Tibial artery (tissue), 4 donors: ENCODE results near the gene SPTAN1.

Source experiments
- DNase-seq, 2 donors: peaks; one replicate each; pipeline ENCODE4 v3.0.0-alpha.2; 2019
- H3K27ac ChIP-seq, 2 donors: fragments of 200-600 bp; sonication (generic) in 1 of 2; 1 replicate in 1 of 2; 2 replicates in 1 of 2; pipeline ENCODE4 v1.5.1; 2018 to 2019; ENCODE audit warnings: mild to moderate bottlenecking in 1 of 2
- H3K27me3 ChIP-seq, 2 donors: fragments of 200-600 bp; sonication (generic) in 1 of 2; one replicate each; pipeline versions ENCODE4 v1.5.1 to v1.6.0; 2016 to 2019
- H3K36me3 ChIP-seq, 3 donors: fragments of 200-600 bp; sonication (generic) in 2 of 3; one replicate each; pipeline ENCODE4 v1.5.1; 2016 to 2019; ENCODE audit warnings: mild to moderate bottlenecking in 2 of 3
- H3K4me1 ChIP-seq, 4 donors: fragments of 200-600 bp; sonication (generic) in 2 of 4; 1 replicate in 3 of 4; 2 replicates in 1 of 4; pipeline ENCODE4 v1.5.1; 2016 to 2019
- H3K4me3 ChIP-seq, 2 donors: fragments of 200-600 bp; sonication (generic) in 1 of 2; 1 replicate in 1 of 2; 2 replicates in 1 of 2; pipeline ENCODE4 v1.5.1; 2018 to 2019; ENCODE audit warnings: mild to moderate bottlenecking in 2 of 2
- H3K9me3 ChIP-seq, 3 donors: fragments of 200-600 bp; sonication (generic) in 1 of 3; one replicate each; pipeline ENCODE4 v1.5.1; 2016 to 2019
- CTCF ChIP-seq, 2 experiments: fragments of 200-600 bp in 1 of 2; fragments of 450-650 bp in 1 of 2; IDR thresholded peaks; one replicate each; pipeline ENCODE4 v1.5.1; 2017 to 2019; ENCODE audit warnings: antibody characterized with exemption in 2 of 2, mild to moderate bottlenecking in 1 of 2, moderate library complexity in 1 of 2
- intact Hi-C: fragments of 100-400 bp; cut with DNase I; formaldehyde crosslinking; loops from one replicate; pipeline ENCODE4 v1.15.0; 2023; ENCODE audit warnings: low total_unique reads

Gene SPTAN1

DNA sequence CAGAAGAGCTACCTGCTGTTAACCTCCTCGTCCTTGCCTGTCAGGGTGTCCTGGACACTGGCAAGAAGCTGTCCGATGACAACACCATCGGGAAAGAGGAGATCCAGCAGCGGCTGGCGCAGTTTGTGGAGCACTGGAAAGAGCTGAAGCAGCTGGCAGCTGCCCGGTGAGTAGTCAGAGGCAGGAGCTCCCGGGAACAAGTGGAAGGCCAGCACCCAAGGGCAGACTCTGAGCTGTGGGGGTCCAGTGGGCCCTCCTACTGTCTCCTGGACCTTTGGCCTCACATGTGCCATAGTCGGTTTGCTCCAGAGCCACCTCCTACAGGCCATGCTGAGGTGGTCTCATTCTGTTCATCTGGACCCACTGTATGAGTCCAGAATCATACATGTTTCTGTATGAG lies 65.6 kb downstream of the SPTAN1 start:
- Histone ChIP-seq H3K4me3 (no peak overlapping the region), H3K27me3 (no peaks in the 10 kb centered on the region), H3K36me3 (peaks cover 93 to 100% (median 100%) of the 10 kb centered on the region in 3 donors), H3K4me1 (no peaks in the 10 kb centered on the region), H3K9me3 (no peaks in the 10 kb centered on the region), H3K27ac (no peak overlapping the region)
- intact Hi-C loops, result no loop called here
- no peak for TF ChIP-seq CTCF (IDR thresholded peaks at IDR 0.05)
- no peak for DNase-seq

GRCh38 chr9:128619127-128619526 lies 66.7 kb downstream of the SPTAN1 start:
- no peak for TF ChIP-seq CTCF (IDR thresholded peaks at IDR 0.05)
- Histone ChIP-seq H3K27ac (no peak overlapping the region), H3K4me1 (no peaks in the 10 kb centered on the region), H3K36me3 (peaks cover 88 to 100% (median 98%) of the 10 kb centered on the region in 3 donors), H3K4me3 (no peak overlapping the region), H3K9me3 (no peaks in the 10 kb centered on the region), H3K27me3 (no peaks in the 10 kb centered on the region)
- intact Hi-C loops, result no loop called here
- DNase-seq, result no peak

GRCh38 chr9:128619779-128620178 lies 67.4 kb downstream of the SPTAN1 start:
- intact Hi-C loops, result no loop called here
- H3K4me1 ChIP-seq, result no peaks in the 10 kb centered on the region
- no peak overlapping the region for H3K4me3 ChIP-seq
- TF ChIP-seq CTCF (IDR thresholded peaks at IDR 0.05), result no peak
- peaks cover 88 to 100% (median 98%) of the 10 kb centered on the region in 3 donors for H3K36me3 ChIP-seq
- DNase-seq, result no peak
- no peaks in the 10 kb centered on the region for H3K27me3 ChIP-seq
- no peak overlapping the region for H3K27ac ChIP-seq
- H3K9me3 ChIP-seq, result no peaks in the 10 kb centered on the region

- no peak overlapping the region for H3K4me3 ChIP-seq
- no peaks in the 10 kb centered on the region for H3K27me3 ChIP-seq
- DNase-seq, result no peak
- TF ChIP-seq CTCF (IDR thresholded peaks at IDR 0.05), result no peak
- H3K4me1 ChIP-seq, result no peaks in the 10 kb centered on the region
- no peaks in the 10 kb centered on the region for H3K9me3 ChIP-seq
- intact Hi-C loops, result no loop called here
- H3K27ac ChIP-seq, result no peak overlapping the region
- H3K36me3 ChIP-seq, result peaks cover 90 to 100% (median 98%) of the 10 kb centered on the region in 3 donors
Observed at GRCh38 chr9:128621730-128622455, 69.5 kb downstream of the SPTAN1 start.

- H3K36me3 ChIP-seq, result peaks cover 84 to 100% (median 98%) of the 10 kb centered on the region in 3 donors
Observed at GRCh38 chr9:128624566-128624965, 72.2 kb downstream of the SPTAN1 start.

More at GRCh38 chr9:128624566-128624965, 72.2 kb downstream of the SPTAN1 start:
- H3K4me1 ChIP-seq, result peaks cover 0 to 15% (median 7%) of the 10 kb centered on the region in 4 donors
- H3K27me3 ChIP-seq, result no peaks in the 10 kb centered on the region
- no peaks in the 10 kb centered on the region for H3K9me3 ChIP-seq
- TF ChIP-seq CTCF (IDR thresholded peaks at IDR 0.05), result no peak
- intact Hi-C loops, result no loop called here
- H3K27ac ChIP-seq, result no peak overlapping the region
- no peak overlapping the region for H3K4me3 ChIP-seq
- DNase-seq, result no peak
